Esophagus squamous epithelium (tissue), 5 donors: ENCODE results near the gene FBXW4. TPM values are rescaled to one million over a fixed set of nuclear protein-coding genes. Genes with fewer than 3 reads are reported as not detected.

Experiments
- DNase-seq: peaks from one replicate; lab custom pipeline; 2025; lab: John Stamatoyannopoulos, UW
- H3K27ac ChIP-seq, 4 donors: fragments of 200-600 bp; sonication (generic); one replicate each; pipeline ENCODE4 v1.5.1; 2016 to 2019; ENCODE audit warnings: mild to moderate bottlenecking in 1 of 4
- H3K27me3 ChIP-seq, 4 donors: fragments of 200-600 bp; sonication (generic); 1 replicate in 3 of 4; 2 replicates in 1 of 4; pipeline versions ENCODE4 v1.5.1 to v1.6.0; 2017 to 2021; ENCODE audit warnings: antibody characterized with exemption in 1 of 4
- H3K36me3 ChIP-seq, 3 donors: fragments of 200-600 bp; sonication (generic); one replicate each; pipeline ENCODE4 v1.5.1; 2016 to 2019
- H3K4me1 ChIP-seq, 3 donors: fragments of 200-600 bp; sonication (generic); one replicate each; pipeline ENCODE4 v1.5.1; 2017 to 2019
- H3K4me3 ChIP-seq, 4 donors: fragments of 200-600 bp; sonication (generic); 1 replicate in 3 of 4; 2 replicates in 1 of 4; pipeline ENCODE4 v1.5.1; 2016 to 2019; ENCODE audit warnings: mild to moderate bottlenecking in 2 of 4, moderate library complexity in 1 of 4
- H3K9me3 ChIP-seq, 3 donors: fragments of 200-600 bp; sonication (generic); one replicate each; pipeline ENCODE4 v1.5.1; 2016 to 2019
- POLR2A ChIP-seq, 4 donors: fragments of 450-650 bp; IDR thresholded peaks; one replicate each; pipeline ENCODE4 v1.6.1; 2017; ENCODE audit warnings: antibody characterized with exemption in 4 of 4, mild to moderate bottlenecking in 4 of 4, moderate library complexity in 3 of 4
- WGBS, 2 donors: methylation state at CpG; one replicate each; pipeline ENCODE4 v1.1.5; 2018; 5-methylcytosine and 5-hydroxymethylcytosine counted together
- intact Hi-C: fragments of 100-400 bp; cut with DNase I; formaldehyde crosslinking; loops from one replicate; pipeline ENCODE4 v1.15.0; 2022
- total RNA-seq, 4 donors: library from RNA; depleted of rRNA; stranded (reverse); fragments of >200 nt; gene quantifications; one replicate each; pipeline ENCODE4 v1.1.0, GENCODE V29; 2016
- TF ChIP-seq, protein P1 (sequence below), 6 experiments: fragments of 450-650 bp in 4 of 6; fragments of 200-600 bp in 2 of 6; sonication (generic) in 2 of 6; IDR thresholded peaks; one replicate each; pipeline ENCODE4 v1.5.1; 2016 to 2019; ENCODE audit warnings: antibody characterized with exemption in 6 of 6, mild to moderate bottlenecking in 4 of 6, moderate library complexity in 4 of 6
- donor health status: DM: yes; HTN: yes; CAD: no.

FBXW4 gene
- total RNA-seq, 4 donors from 2014 or later = 26.4 to 85.3 (median 44.0) TPM

DNA sequence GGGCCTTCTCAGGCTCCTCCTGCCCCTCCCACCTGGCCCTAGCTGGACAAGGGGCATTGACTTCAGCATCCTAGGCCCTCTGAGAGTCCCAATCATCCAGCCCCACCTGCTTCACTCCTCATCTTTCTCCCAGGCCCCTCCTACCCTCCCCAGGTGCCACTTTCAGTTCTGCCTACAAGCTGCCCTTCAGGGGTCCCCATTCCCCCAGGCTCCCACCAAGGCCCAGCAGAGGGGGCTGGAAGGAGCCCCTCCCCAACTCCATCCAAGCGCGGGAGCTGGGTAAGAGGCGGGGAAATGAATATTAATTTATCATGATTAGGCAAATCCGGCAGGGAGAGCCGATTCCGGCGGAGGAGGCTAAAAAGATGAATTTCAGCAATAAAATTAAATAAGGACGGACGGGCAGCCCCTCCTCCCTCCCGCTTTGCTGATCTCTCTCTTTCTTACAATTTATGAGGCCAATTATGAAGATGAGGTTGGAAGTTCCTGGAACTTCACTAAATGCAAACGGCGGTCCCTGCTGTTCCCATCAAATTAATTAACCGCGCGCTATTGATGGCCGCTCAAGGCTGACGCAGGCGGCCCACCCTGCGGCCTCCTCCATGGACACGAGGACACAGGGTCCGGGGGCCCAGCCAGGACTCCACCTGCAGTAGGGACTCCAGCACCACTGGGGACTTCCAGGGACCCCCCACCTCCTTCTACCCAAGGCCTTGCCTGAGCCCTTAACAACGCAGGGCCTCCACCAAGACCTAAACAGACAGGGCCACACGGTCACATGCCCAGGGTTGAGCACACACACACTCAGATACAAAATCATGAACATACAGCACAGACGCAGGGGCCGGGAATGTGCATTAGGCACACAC, 120.9 kb downstream of the FBXW4 start:
- Histone ChIP-seq H3K27ac (no peak overlapping the region), H3K36me3 (peaks cover 0 to 25% (median under 1%) of the 10 kb centered on the region in 3 donors), H3K4me3 (no peak overlapping the region), H3K4me1 (peaks cover 17 to 20% (median 19%) of the 10 kb centered on the region in 3 donors), H3K9me3 (peaks cover 0 to 12% (median 7%) of the 10 kb centered on the region in 3 donors), H3K27me3 (peaks cover 0 to 23% (median 2%) of the 10 kb centered on the region in 4 donors)
- 91% methylated on average over 13 to 23 of the region's 25 CpGs for WGBS, 2 donors
- DNase-seq = no peak
- no peak for TF ChIP-seq POLR2A (IDR thresholded peaks at IDR 0.05)
- intact Hi-C loops = loop anchor here (10.0 kb wide), 1 partner anchor 279 kb away; no protein-coding TSS in a partner anchor

DNA sequence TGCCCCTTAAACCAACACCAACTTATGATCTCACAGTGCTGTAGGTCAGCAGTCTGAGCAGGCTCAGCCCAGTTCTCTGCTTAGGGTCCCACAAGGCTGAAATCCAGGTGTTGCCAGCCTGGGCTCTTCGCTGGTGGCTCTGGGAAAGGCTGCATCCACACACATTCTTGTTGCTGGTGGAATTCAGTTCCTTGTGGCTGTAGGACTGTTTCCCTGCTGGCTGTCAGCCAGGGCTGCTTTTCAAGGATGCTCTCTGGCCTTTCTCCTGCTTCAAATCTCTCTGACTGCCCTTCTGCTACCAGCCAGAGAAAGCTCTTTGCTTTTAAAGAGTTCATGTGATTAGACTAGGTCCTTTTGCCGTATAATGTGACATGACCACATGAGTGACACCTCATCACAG, 122.2 kb downstream of the FBXW4 start:
- Histone ChIP-seq H3K9me3 (peaks cover 0 to 12% (median 7%) of the 10 kb centered on the region in 3 donors), H3K4me1 (peaks cover 17 to 21% (median 19%) of the 10 kb centered on the region in 3 donors), H3K27me3 (peaks cover 0 to 37% (median 2%) of the 10 kb centered on the region in 4 donors), H3K36me3 (peaks cover 0 to 11% (median 0%) of the 10 kb centered on the region in 3 donors), H3K27ac (no peak overlapping the region), H3K4me3 (no peak overlapping the region)
- intact Hi-C loops = loop anchor here (10.0 kb wide), 1 partner anchor 278 kb away; no protein-coding TSS in a partner anchor
- 92 to 100% methylated on average over 2 of the region's 2 CpGs for WGBS, 2 donors
- no peak for DNase-seq
- TF ChIP-seq, protein P1, sequence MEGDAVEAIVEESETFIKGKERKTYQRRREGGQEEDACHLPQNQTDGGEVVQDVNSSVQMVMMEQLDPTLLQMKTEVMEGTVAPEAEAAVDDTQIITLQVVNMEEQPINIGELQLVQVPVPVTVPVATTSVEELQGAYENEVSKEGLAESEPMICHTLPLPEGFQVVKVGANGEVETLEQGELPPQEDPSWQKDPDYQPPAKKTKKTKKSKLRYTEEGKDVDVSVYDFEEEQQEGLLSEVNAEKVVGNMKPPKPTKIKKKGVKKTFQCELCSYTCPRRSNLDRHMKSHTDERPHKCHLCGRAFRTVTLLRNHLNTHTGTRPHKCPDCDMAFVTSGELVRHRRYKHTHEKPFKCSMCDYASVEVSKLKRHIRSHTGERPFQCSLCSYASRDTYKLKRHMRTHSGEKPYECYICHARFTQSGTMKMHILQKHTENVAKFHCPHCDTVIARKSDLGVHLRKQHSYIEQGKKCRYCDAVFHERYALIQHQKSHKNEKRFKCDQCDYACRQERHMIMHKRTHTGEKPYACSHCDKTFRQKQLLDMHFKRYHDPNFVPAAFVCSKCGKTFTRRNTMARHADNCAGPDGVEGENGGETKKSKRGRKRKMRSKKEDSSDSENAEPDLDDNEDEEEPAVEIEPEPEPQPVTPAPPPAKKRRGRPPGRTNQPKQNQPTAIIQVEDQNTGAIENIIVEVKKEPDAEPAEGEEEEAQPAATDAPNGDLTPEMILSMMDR (IDR thresholded peaks at IDR 0.05) = no peak
- TF ChIP-seq POLR2A (IDR thresholded peaks at IDR 0.05) = no peak

DNA sequence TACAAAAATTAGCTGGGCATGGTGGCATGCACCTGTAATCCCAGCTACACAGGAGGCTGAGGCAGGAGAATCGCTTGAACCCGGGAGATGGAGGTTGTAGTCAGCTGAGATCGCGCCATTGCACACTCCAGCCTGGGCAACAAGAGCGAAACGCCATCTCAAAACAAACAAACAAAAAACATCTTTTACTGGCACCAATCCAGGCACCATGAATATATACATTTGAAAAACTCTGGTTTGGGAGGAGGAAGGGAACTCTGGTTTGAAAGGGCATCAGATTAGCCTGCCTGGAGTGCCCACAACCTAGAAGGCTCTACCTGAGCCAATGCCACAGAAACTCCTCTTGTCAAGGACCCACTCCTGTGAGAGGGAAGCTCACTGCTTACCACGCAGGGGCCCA, 122.8 kb downstream of the FBXW4 start:
- intact Hi-C loops = loop anchor here (10.0 kb wide), 1 partner anchor 277 kb away; no protein-coding TSS in a partner anchor
- peaks cover 0 to 12% (median 7%) of the 10 kb centered on the region in 3 donors for H3K9me3 ChIP-seq
- H3K27ac ChIP-seq = no peak overlapping the region
- H3K4me1 ChIP-seq = peaks cover 17 to 21% (median 19%) of the 10 kb centered on the region in 3 donors
- DNase-seq = no peak
- H3K27me3 ChIP-seq = peaks cover 0 to 43% (median 4%) of the 10 kb centered on the region in 4 donors
- no peak for TF ChIP-seq POLR2A (IDR thresholded peaks at IDR 0.05)
- TF ChIP-seq, protein P1 (IDR thresholded peaks at IDR 0.05) = no peak
- WGBS, 2 donors = 82 to 88% methylated on average over 7 of the region's 7 CpGs
- peaks cover 0 to 5% (median 0%) of the 10 kb centered on the region in 3 donors for H3K36me3 ChIP-seq
- no peak overlapping the region for H3K4me3 ChIP-seq

DNA sequence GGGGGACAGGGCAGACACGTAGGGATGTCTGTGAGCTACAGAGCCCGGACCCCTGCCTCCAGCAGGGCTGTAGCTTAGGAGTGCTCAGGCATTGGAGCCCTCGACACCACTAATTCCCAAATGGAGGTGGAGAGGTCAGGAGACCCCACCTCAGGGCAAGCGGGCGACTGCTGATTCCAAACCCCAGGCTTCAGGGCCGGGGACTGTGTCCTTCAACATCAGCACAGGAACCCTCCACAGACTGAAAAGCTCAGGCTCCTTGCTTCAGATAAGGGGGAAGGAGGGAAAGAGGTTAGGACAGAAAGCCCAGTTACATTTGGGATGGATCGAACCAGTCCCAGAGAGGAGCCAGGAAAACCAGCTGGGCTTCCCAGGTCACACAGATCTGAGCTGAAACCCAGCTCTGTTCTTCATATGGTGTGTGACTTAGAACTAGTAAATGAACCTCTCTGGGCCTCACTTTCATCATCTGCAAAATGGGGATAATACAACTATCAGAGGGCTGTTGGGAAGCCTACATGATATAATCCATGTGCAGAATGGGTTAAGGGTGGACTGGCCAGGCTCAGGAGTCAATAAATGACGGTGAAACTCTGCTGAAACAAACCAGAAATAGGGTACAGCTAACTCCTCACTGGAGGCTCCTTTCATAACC, 123.6 kb downstream of the FBXW4 start:
- Histone ChIP-seq H3K27ac (no peak overlapping the region), H3K27me3 (peaks cover 0 to 51% (median 10%) of the 10 kb centered on the region in 4 donors), H3K36me3 (no peaks in the 10 kb centered on the region), H3K4me3 (no peak overlapping the region), H3K4me1 (peaks cover 19 to 28% (median 22%) of the 10 kb centered on the region in 3 donors), H3K9me3 (peaks cover 0 to 12% (median 7%) of the 10 kb centered on the region in 3 donors)
- 61 to 76% methylated on average over 2 to 8 of the region's 8 CpGs for WGBS, 2 donors
- DNase-seq = no peak
- intact Hi-C loops = loop anchor here (10.0 kb wide), 1 partner anchor 277 kb away; no protein-coding TSS in a partner anchor
- TF ChIP-seq, protein P1 (IDR thresholded peaks at IDR 0.05) = no peak
- TF ChIP-seq POLR2A (IDR thresholded peaks at IDR 0.05) = no peak
